H9 (cell line): ENCODE measurements around the gene C10orf105. TPM values are rescaled to one million over a fixed set of nuclear protein-coding genes. Genes with fewer than 3 reads are reported as not detected.

Source experiments
- DNase-seq: peaks from one replicate; pipeline ENCODE4 v3.0.0-alpha.2; 2017
- H2AFZ ChIP-seq: one replicate; pipeline ENCODE4 v1.6.1; 2013; ENCODE audit warnings: mild to moderate bottlenecking, low read length, control low read depth, moderate library complexity
- H2AK5ac ChIP-seq: 2 replicates; pipeline ENCODE4 v1.6.1; 2013; ENCODE audit warnings: low read length, control low read depth, mixed read lengths; ENCODE audit not compliant: insufficient read length
- H2BK120ac ChIP-seq: one replicate; pipeline ENCODE4 v1.6.1; 2013; ENCODE audit warnings: low read depth, mild to moderate bottlenecking, low read length, control low read depth, inconsistent platforms; ENCODE audit not compliant: poor library complexity, severe bottlenecking
- H2BK12ac ChIP-seq: 2 replicates; pipeline ENCODE4 v1.6.1; 2013; ENCODE audit warnings: low read length, control low read depth, mixed read lengths, low read depth; ENCODE audit not compliant: insufficient read length
- H2BK15ac ChIP-seq: 2 replicates; pipeline ENCODE4 v1.6.1; 2013; ENCODE audit warnings: low read depth, low read length, control low read depth
- H2BK20ac ChIP-seq: one replicate; pipeline ENCODE4 v1.6.1; 2013; ENCODE audit warnings: low read depth, mild to moderate bottlenecking, low read length, control low read depth, inconsistent platforms; ENCODE audit not compliant: poor library complexity, severe bottlenecking
- H2BK5ac ChIP-seq: 2 replicates; pipeline ENCODE4 v1.6.1; 2013; ENCODE audit warnings: low read length, control low read depth, mixed read lengths; ENCODE audit not compliant: insufficient read length
- H3K14ac ChIP-seq: 2 replicates; pipeline ENCODE4 v1.6.1; 2013; ENCODE audit warnings: low read length, control low read depth; ENCODE audit not compliant: insufficient read depth
- H3K18ac ChIP-seq: 2 replicates; pipeline ENCODE4 v1.6.1; 2013; ENCODE audit warnings: low read depth, mild to moderate bottlenecking, mixed read lengths, low read length, control low read depth; ENCODE audit not compliant: insufficient read length
- H3K23ac ChIP-seq: 2 replicates; pipeline ENCODE4 v1.6.1; 2013; ENCODE audit warnings: low read length, control low read depth, mixed read lengths, low read depth; ENCODE audit not compliant: insufficient read length
- H3K23me2 ChIP-seq: 2 replicates; pipeline ENCODE4 v1.6.1; 2013; ENCODE audit warnings: low read depth, mild to moderate bottlenecking, mixed read lengths, low read length, control low read depth; ENCODE audit not compliant: insufficient read length, poor library complexity, severe bottlenecking
- H3K27ac ChIP-seq: 2 replicates; pipeline ENCODE4 v1.5.1; 2013; ENCODE audit warnings: low read length, control low read depth, mixed read lengths, low read depth; ENCODE audit not compliant: insufficient read length
- H3K27me3 ChIP-seq: 2 replicates; pipeline ENCODE4 v1.6.1; 2013; ENCODE audit warnings: low read length, control low read depth, inconsistent platforms; ENCODE audit not compliant: insufficient read depth
- H3K4ac ChIP-seq: 2 replicates; pipeline ENCODE4 v1.6.1; 2013; ENCODE audit warnings: low read depth, mild to moderate bottlenecking, control low read depth, inconsistent platforms, low read length, moderate library complexity
- H3K4me1 ChIP-seq: 2 replicates; pipeline ENCODE4 v1.6.1; 2013; ENCODE audit warnings: low read length, control low read depth, inconsistent platforms; ENCODE audit not compliant: insufficient read depth
- H3K4me2 ChIP-seq: 2 replicates; pipeline ENCODE4 v1.6.1; 2013; ENCODE audit warnings: low read length, control low read depth, mixed read lengths; ENCODE audit not compliant: insufficient read length, insufficient read depth
- H3K56ac ChIP-seq: 2 replicates; pipeline ENCODE4 v1.6.1; 2013; ENCODE audit warnings: low read depth, mild to moderate bottlenecking, mixed read lengths, low read length, control low read depth; ENCODE audit not compliant: insufficient read length
- H3K79me1 ChIP-seq: 2 replicates; pipeline ENCODE4 v1.6.1; 2013; ENCODE audit warnings: low read depth, mild to moderate bottlenecking, moderate library complexity, low read length, control low read depth, inconsistent platforms; ENCODE audit not compliant: insufficient read depth, poor library complexity, severe bottlenecking
- H3K79me2 ChIP-seq: 2 replicates; pipeline ENCODE4 v1.6.1; 2013; ENCODE audit warnings: low read length, control low read depth, inconsistent platforms; ENCODE audit not compliant: insufficient read depth
- H3K9ac ChIP-seq: 2 replicates; pipeline ENCODE4 v1.6.1; 2013; ENCODE audit warnings: low read length, control low read depth, mixed read lengths; ENCODE audit not compliant: insufficient read length; ENCODE audit errors: extremely low read depth
- H3K9me3 ChIP-seq: one replicate; pipeline ENCODE4 v1.6.1; 2013; ENCODE audit warnings: low read depth, low read length, inconsistent platforms; ENCODE audit not compliant: control insufficient read depth
- H3T11ph ChIP-seq: one replicate; pipeline ENCODE4 v1.6.1; 2013; ENCODE audit warnings: mild to moderate bottlenecking, low read length, control low read depth, inconsistent platforms
- H4K20me1 ChIP-seq: one replicate; pipeline ENCODE4 v1.6.1; 2013; ENCODE audit not compliant: control insufficient read depth, insufficient read length, insufficient read depth
- H4K5ac ChIP-seq: 2 replicates; pipeline ENCODE4 v1.6.1; 2013; ENCODE audit warnings: low read depth, mild to moderate bottlenecking, mixed read lengths, low read length, control low read depth; ENCODE audit not compliant: insufficient read length
- H4K8ac ChIP-seq: replicated peaks from 2 replicates; pipeline ENCODE4 v1.6.1; 2013; ENCODE audit warnings: low read length, control low read depth, mixed read lengths, low read depth; ENCODE audit not compliant: insufficient read length
- H4K91ac ChIP-seq: 2 replicates; pipeline ENCODE4 v1.6.1; 2013; ENCODE audit warnings: low read depth, mild to moderate bottlenecking, moderate library complexity, mixed read lengths, low read length, control low read depth; ENCODE audit not compliant: insufficient read length
- H3K27ac Mint-ChIP-seq, 3 experiments: 2 replicates in 2 of 3; 3 replicates in 1 of 3; pipeline ENCODE4 v1.8.0; 2020 to 2021; ENCODE audit warnings: mixed read lengths in 3 of 3, mild to moderate bottlenecking in 1 of 3, moderate library complexity in 1 of 3
- H3K27me3 Mint-ChIP-seq: 2 replicates; pipeline ENCODE4 v1.8.0; 2021; ENCODE audit warnings: low read depth, mild to moderate bottlenecking, moderate library complexity, mixed read lengths
- H3K36me3 Mint-ChIP-seq, 3 experiments: 2 replicates in 2 of 3; 3 replicates in 1 of 3; pipeline ENCODE4 v1.8.0; 2020 to 2021; ENCODE audit warnings: low read depth in 3 of 3, mixed read lengths in 3 of 3; ENCODE audit not compliant: insufficient read depth in 1 of 3
- H3K4me1 Mint-ChIP-seq, 2 experiments: 2 replicates each; pipeline ENCODE4 v1.8.0; 2020; ENCODE audit warnings: mixed read lengths in 2 of 2
- H3K4me3 Mint-ChIP-seq, 2 experiments: 2 replicates in 1 of 2; 3 replicates in 1 of 2; pipeline ENCODE4 v1.8.0; 2020 to 2021; ENCODE audit warnings: mild to moderate bottlenecking in 2 of 2, mixed read lengths in 2 of 2, moderate library complexity in 1 of 2
- H3K9me3 Mint-ChIP-seq, 2 experiments: 2 replicates in 1 of 2; 3 replicates in 1 of 2; pipeline ENCODE4 v1.8.0; 2020; ENCODE audit warnings: mild to moderate bottlenecking in 2 of 2, mixed read lengths in 2 of 2, moderate library complexity in 1 of 2
- CTCF ChIP-seq: fragments of 200-600 bp; sonication (generic); conservative IDR thresholded peaks from 3 replicates; pipeline ENCODE4 v1.8.0; 2021; ENCODE audit warnings: antibody characterized with exemption, mild to moderate bottlenecking
- WGBS: extraction: QIAGEN DNeasy Blood & Tissue Kit; methylation state at CpG from one replicate; pipeline ENCODE4 v1.1.7; 2013; ENCODE audit warnings: missing lambda C conversion rate, low lambda C conversion rate, mixed read lengths; ENCODE audit not compliant: insufficient read length; ENCODE audit errors: extremely low coverage; 5-methylcytosine and 5-hydroxymethylcytosine counted together
- total RNA-seq: library from RNA; stranded (reverse); gene quantifications from 2 replicates; pipeline ENCODE4 v1.2.1, GENCODE V29; 2021

The C10orf105 gene
- total RNA-seq, 1 experiment from 2014 or later = 0.26 TPM

- no peak overlapping the region for H3K18ac ChIP-seq
These were observed 2.0 kb downstream of the C10orf105 start for GRCh38 chr10:71717551-71717951.

More at GRCh38 chr10:71717551-71717951, 2.0 kb downstream of the C10orf105 start:
- no peak overlapping the region for H2BK15ac ChIP-seq
- H3K4me1 ChIP-seq = no peaks in the 10 kb centered on the region
- no peaks in the 10 kb centered on the region for H3K79me1 ChIP-seq
- no peak for TF ChIP-seq CTCF
- no peak overlapping the region for H2BK120ac ChIP-seq
- DNase-seq = no peak
- no peak overlapping the region for H3K9ac ChIP-seq
- H3K23me2 ChIP-seq = no peaks in the 10 kb centered on the region
- H3K4ac ChIP-seq = no peak overlapping the region
- no peak overlapping the region for H3K4me3 Mint-ChIP-seq
- no peaks in the 10 kb centered on the region for H3K9me3 ChIP-seq
- no peak overlapping the region for H4K91ac ChIP-seq
- H2BK5ac ChIP-seq = no peak overlapping the region
- no peaks in the 10 kb centered on the region for H3K9me3 Mint-ChIP-seq
- H3K4me1 Mint-ChIP-seq = peaks cover 11 to 35% of the 10 kb centered on the region in 2 experiments
- H4K8ac ChIP-seq = no peak overlapping the region
- no peak overlapping the region for H3K23ac ChIP-seq
- H2AK5ac ChIP-seq = no peak overlapping the region
- H3K27ac ChIP-seq = no peak overlapping the region
- no peak overlapping the region for H3K56ac ChIP-seq
- H3K27ac Mint-ChIP-seq = 0 out of 7 replicates have a peak overlapping the region, but pooled peaks of 1 of the 3 experiments have one; percentile 9
- H3K4me2 ChIP-seq = no peak overlapping the region
- no peak overlapping the region for H3T11ph ChIP-seq
- H2BK12ac ChIP-seq = no peak overlapping the region
- H4K5ac ChIP-seq = no peak overlapping the region
- no peak overlapping the region for H2AFZ ChIP-seq
- H3K36me3 Mint-ChIP-seq = no peaks in the 10 kb centered on the region; a peak in 1 of 7 replicates
- no peaks in the 10 kb centered on the region; the same call in 1 of the 2 replicates for H3K27me3 ChIP-seq
- no CpG with 5 or more reads among the region's 2 CpGs for WGBS
- H2BK20ac ChIP-seq = no peak overlapping the region
- no peaks in the 10 kb centered on the region for H4K20me1 ChIP-seq
- H3K27me3 Mint-ChIP-seq = peaks cover 21% of the 10 kb centered on the region
- no peaks in the 10 kb centered on the region for H3K79me2 ChIP-seq
- no peak overlapping the region for H3K14ac ChIP-seq
